HepG2 (cell line): ENCODE measurements around the gene PACS1. TPM values are rescaled to one million over a fixed set of nuclear protein-coding genes. Genes with fewer than 3 reads are reported as not detected.

ENCODE experiments used
- AKAP8 ChIP-seq: sonication (generic); formaldehyde crosslinking; IDR thresholded peaks from 2 replicates; pipeline ENCODE4 v1.5.1; 2020; ENCODE audit warnings: mild to moderate bottlenecking, missing genetic modification reagents
- CEBPZ ChIP-seq: IDR thresholded peaks from 2 replicates; pipeline ENCODE4 v1.6.1; 2012; ENCODE audit warnings: low read length, improper control_type of control experiment
- CREBL2 ChIP-seq: sonication (generic); formaldehyde crosslinking; IDR thresholded peaks from 2 replicates; pipeline ENCODE4 v1.8.1; 2023; ENCODE audit warnings: missing genetic modification reagents, mild to moderate bottlenecking, borderline replicate concordance
- RBM22 ChIP-seq: fragments of 200-400 bp; formaldehyde crosslinking; optimal IDR thresholded peaks from 2 replicates; pipeline ENCODE3; 2017; ENCODE audit warnings: mild to moderate bottlenecking, low read length, moderate library complexity
- TEAD2 ChIP-seq: sonication (generic); formaldehyde crosslinking; IDR thresholded peaks from 2 replicates; pipeline ENCODE4 v1.9.0; 2021; ENCODE audit warnings: missing genetic modification reagents
- YEATS2 ChIP-seq: sonication (generic); formaldehyde crosslinking; IDR thresholded peaks from 2 replicates; pipeline ENCODE4 v1.4.0; 2020; ENCODE audit warnings: missing genetic modification reagents, borderline replicate concordance
- ZBTB14 ChIP-seq: sonication (generic); formaldehyde crosslinking; IDR thresholded peaks from 2 replicates; pipeline ENCODE4 v1.4.0; 2020; ENCODE audit warnings: missing genetic modification reagents
- ZGPAT ChIP-seq: IDR thresholded peaks from 2 replicates; pipeline ENCODE4 v1.6.1; 2016; ENCODE audit warnings: mild to moderate bottlenecking
- ZKSCAN1 ChIP-seq: fragments of 150-350 bp; IDR thresholded peaks from 2 replicates; pipeline ENCODE4 v1.6.1; 2014; ENCODE audit warnings: low read length
- ZNF343 ChIP-seq: sonication (generic); formaldehyde crosslinking; IDR thresholded peaks from 2 replicates; pipeline ENCODE4 v1.4.0; 2020; ENCODE audit warnings: mild to moderate bottlenecking, missing genetic modification reagents
- ZNF460 ChIP-seq: sonication (generic); formaldehyde crosslinking; IDR thresholded peaks from 2 replicates; pipeline ENCODE4 v1.5.1; 2020; ENCODE audit warnings: missing genetic modification reagents, mild to moderate bottlenecking, borderline replicate concordance
- ZNF709 ChIP-seq: sonication (generic); formaldehyde crosslinking; IDR thresholded peaks from 2 replicates; pipeline ENCODE4 v1.5.0; 2020; ENCODE audit warnings: mild to moderate bottlenecking, missing genetic modification reagents
- polyA plus RNA-seq, 8 experiments: library from polyadenylated mRNA; depleted of rRNA in 3 of 8; stranded (reverse) in 7 of 8; unstranded in 1 of 8; fragments of >200 nt; fragmentation: Illumina TruSeq in 4 of 8; extraction: Trizol in 4 of 8; gene quantifications; 2 replicates each; pipeline versions ENCODE4 v1.2.1 to v1.2.3, GENCODE V29; 2011 to 2016; ENCODE audit warnings: low read depth in 4 of 8, missing spikeins in 1 of 8, mixed read lengths in 1 of 8; ENCODE audit not compliant: insufficient read depth in 1 of 8
- total RNA-seq, 5 experiments: library from RNA; depleted of rRNA; stranded (reverse); fragments of >200 nt; fragmentation: Illumina TruSeq; extraction: Trizol; gene quantifications; 2 replicates each; pipeline ENCODE4 v1.2.3, GENCODE V29; 2016; ENCODE audit warnings: low read depth in 1 of 5
- TF ChIP-seq, protein P1 (sequence below): sonication (generic); formaldehyde crosslinking; IDR thresholded peaks from 2 replicates; pipeline ENCODE4 v1.5.0; 2020; ENCODE audit warnings: mild to moderate bottlenecking, missing genetic modification reagents, borderline replicate concordance

The PACS1 gene
- total and polyA plus RNA-seq, 2 of the 13 experiments (the other 11 are each of a cell fraction or from before 2014, with no cell fraction given), result 7.6 to 8.6 TPM

DNA sequence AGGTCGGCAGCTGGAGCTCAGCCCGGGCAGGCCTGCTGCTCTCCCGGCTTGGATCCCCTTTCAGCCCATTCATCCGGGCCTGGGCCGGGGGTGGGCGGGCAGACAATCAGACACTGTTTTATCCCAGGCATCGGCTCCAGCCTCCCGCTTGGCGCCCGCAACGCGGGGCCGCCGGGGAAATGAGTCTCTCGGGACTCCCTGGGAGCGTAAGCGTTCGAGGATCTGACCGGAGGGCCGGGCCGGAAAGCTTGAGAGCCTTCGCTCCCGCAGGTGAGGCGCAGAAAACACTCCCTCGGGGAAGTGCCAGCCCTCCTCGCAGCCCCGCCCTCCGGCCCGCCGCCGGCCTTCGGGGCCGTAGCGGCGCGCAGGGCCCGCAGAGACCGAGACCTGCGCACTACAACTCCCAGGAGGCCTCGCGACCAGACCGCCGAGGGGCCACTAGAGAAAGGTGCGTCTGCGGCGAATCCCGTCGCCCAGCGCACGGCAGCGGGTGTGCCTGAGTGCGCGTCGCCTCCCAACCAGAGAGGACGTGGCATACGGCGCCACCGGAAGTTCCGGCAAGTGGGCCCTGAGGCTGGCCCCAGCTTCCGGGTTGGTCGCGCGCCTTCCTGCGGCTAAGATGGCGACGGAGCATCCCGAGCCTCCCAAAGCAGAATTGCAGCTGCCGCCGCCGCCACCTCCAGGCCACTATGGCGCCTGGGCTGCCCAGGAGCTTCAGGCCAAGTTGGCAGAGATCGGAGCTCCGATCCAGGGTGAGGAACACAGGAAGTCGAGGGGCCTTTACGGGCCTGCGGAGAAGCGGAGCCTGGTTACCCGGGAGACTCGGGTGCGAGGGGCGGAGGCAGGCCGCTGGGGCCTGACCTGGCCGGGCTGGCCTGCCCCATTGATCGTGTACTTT is 18.1 kb upstream of the PACS1 start, which contains the start of gene SF3B2 (continued):
- TF ChIP-seq, protein P1, sequence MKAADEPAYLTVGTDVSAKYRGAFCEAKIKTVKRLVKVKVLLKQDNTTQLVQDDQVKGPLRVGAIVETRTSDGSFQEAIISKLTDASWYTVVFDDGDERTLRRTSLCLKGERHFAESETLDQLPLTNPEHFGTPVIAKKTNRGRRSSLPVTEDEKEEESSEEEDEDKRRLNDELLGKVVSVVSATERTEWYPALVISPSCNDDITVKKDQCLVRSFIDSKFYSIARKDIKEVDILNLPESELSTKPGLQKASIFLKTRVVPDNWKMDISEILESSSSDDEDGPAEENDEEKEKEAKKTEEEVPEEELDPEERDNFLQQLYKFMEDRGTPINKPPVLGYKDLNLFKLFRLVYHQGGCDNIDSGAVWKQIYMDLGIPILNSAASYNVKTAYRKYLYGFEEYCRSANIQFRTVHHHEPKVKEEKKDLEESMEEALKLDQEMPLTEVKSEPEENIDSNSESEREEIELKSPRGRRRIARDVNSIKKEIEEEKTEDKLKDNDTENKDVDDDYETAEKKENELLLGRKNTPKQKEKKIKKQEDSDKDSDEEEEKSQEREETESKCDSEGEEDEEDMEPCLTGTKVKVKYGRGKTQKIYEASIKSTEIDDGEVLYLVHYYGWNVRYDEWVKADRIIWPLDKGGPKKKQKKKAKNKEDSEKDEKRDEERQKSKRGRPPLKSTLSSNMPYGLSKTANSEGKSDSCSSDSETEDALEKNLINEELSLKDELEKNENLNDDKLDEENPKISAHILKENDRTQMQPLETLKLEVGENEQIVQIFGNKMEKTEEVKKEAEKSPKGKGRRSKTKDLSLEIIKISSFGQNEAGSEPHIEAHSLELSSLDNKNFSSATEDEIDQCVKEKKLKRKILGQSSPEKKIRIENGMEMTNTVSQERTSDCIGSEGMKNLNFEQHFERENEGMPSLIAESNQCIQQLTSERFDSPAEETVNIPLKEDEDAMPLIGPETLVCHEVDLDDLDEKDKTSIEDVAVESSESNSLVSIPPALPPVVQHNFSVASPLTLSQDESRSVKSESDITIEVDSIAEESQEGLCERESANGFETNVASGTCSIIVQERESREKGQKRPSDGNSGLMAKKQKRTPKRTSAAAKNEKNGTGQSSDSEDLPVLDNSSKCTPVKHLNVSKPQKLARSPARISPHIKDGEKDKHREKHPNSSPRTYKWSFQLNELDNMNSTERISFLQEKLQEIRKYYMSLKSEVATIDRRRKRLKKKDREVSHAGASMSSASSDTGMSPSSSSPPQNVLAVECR (CRISPR knock-in tag), result peak; percentile 96
- TF ChIP-seq ZBTB14 (CRISPR knock-in tag) (peak; percentile 84), ZNF460 (CRISPR knock-in tag) (no peak; the same call in 1 of the 2 replicates), ZGPAT (CRISPR knock-in tag) (peak; percentile 96), ZNF709 (CRISPR knock-in tag) (no peak; the same call in 1 of the 2 replicates), ZNF343 (peak; percentile 90), RBM22 (no peak), AKAP8 (CRISPR knock-in tag) (0 out of 2 replicates have a peak, but pooled peaks have one; percentile 0), TEAD2 (CRISPR knock-in tag) (no peak), YEATS2 (CRISPR knock-in tag) (peak; percentile 91; the same call in 1 of the 2 replicates), CREBL2 (CRISPR knock-in tag) (no peak; the same call in 1 of the 2 replicates), CEBPZ (no peak), ZKSCAN1 (no peak)
